ENCODE results near the gene HOXC5. TPM values are rescaled to one million over a fixed set of nuclear protein-coding genes. Genes with fewer than 3 reads are reported as not detected.

Gene HOXC5
- total RNA-seq, 5 donors from 2014 or later (not counting 1 experiment from before 2014, with no cell fraction given): not detected

- no peaks in the 10 kb centered on the region for H3K36me3 Mint-ChIP-seq
- Histone ChIP-seq H3K4me1 (ENCODE audit: control insufficient read depth in 1 of 2, extremely low read depth in 1 of 2, insufficient read depth in 2 of 2, low read length in 2 of 2) (peaks cover 0 to 22% of the 10 kb centered on the region in 2 experiments), H3K4me3 (ENCODE audit: control insufficient read depth in 1 of 2, extremely low read depth in 1 of 2, low read length in 1 of 2) (no peak overlapping the region), H3K9me3 (no peaks in the 10 kb centered on the region), H3K27ac (ENCODE audit: low read length) (no peak overlapping the region), H3K36me3 (ENCODE audit: control insufficient read depth in 2 of 2, extremely low read depth in 1 of 2, insufficient read depth in 1 of 2, low read length in 1 of 2) (no peaks in the 10 kb centered on the region), H3K27me3 (replicated peaks in 1 of 2; ENCODE audit: control insufficient read depth in 2 of 2, extremely low read depth in 1 of 2, insufficient read depth in 2 of 2, low read length in 1 of 2) (peaks cover 27 to 84% of the 10 kb centered on the region in 2 experiments)
- no peaks in the 10 kb centered on the region for H3K9me3 Mint-ChIP-seq
- ChIA-PET POLR2A (no interaction called here), CTCF (interaction anchor here in 1 of 2 donors (0.5 to 0.6 kb wide), 2 partner anchors 15 to 17 kb away, joined by 3 read pairs; partner anchors contain the start of gene HOXC8)
- WGBS (ENCODE audit: insufficient coverage): 30% methylated on average over 5 of the region's 7 CpGs
- ATAC-seq (replicated peaks in 1 of 4) (no peak), DNase-seq (no peak)
- peaks cover 77 to 86% of the 10 kb centered on the region in 2 donors for H3K27me3 Mint-ChIP-seq
- no peak overlapping the region for H3K27ac Mint-ChIP-seq
- H3K4me1 Mint-ChIP-seq: peaks cover 16 to 25% (median 17%) of the 10 kb centered on the region in 3 donors
- no peak overlapping the region for H3K4me3 Mint-ChIP-seq
Measured at GRCh38 chr12:54025499-54026405, 7.1 kb upstream of the HOXC5 start.

GRCh38 chr12:54026640-54027441, 6.0 kb upstream of the HOXC5 start:
- H3K27me3 ChIP-seq (replicated peaks in 1 of 2; ENCODE audit: control insufficient read depth in 2 of 2, extremely low read depth in 1 of 2, insufficient read depth in 2 of 2, low read length in 1 of 2): peaks cover 29 to 84% of the 10 kb centered on the region in 2 experiments
- no peak overlapping the region for H3K27ac ChIP-seq (ENCODE audit: low read length)
- H3K4me1 Mint-ChIP-seq: peaks cover 16 to 25% (median 20%) of the 10 kb centered on the region in 3 donors
- CTCF ChIA-PET: interaction anchor here (0.5 to 1.1 kb wide), 7 partner anchors 9 to 169 kb away, joined by 3 to 5 read pairs (median 4); no protein-coding TSS in a partner anchor
- peaks cover 0 to 30% of the 10 kb centered on the region in 2 experiments for H3K4me1 ChIP-seq (ENCODE audit: control insufficient read depth in 1 of 2, extremely low read depth in 1 of 2, insufficient read depth in 2 of 2, low read length in 2 of 2)
- H3K9me3 ChIP-seq: no peaks in the 10 kb centered on the region
- peak overlapping the region in 1 of 2 donors; percentile 50 for H3K27ac Mint-ChIP-seq
- H3K4me3 ChIP-seq (ENCODE audit: control insufficient read depth in 1 of 2, extremely low read depth in 1 of 2, low read length in 1 of 2): no peak overlapping the region
- 17% methylated on average over 7 of the region's 22 CpGs for WGBS (ENCODE audit: insufficient coverage)
- no peaks in the 10 kb centered on the region for H3K36me3 ChIP-seq (ENCODE audit: control insufficient read depth in 2 of 2, extremely low read depth in 1 of 2, insufficient read depth in 1 of 2, low read length in 1 of 2)
- no peak for DNase-seq
- POLR2A ChIA-PET: interaction anchor here (0.6 to 0.7 kb wide), 2 partner anchors 125 to 989 kb away, joined by 3 to 5 read pairs; no protein-coding TSS in a partner anchor
- H3K4me3 Mint-ChIP-seq: peak overlapping the region in 1 of 3 donors; percentile 37
- H3K9me3 Mint-ChIP-seq: no peaks in the 10 kb centered on the region
- ATAC-seq (replicated peaks in 1 of 4): no peak
- peaks cover 76 to 86% of the 10 kb centered on the region in 2 donors for H3K27me3 Mint-ChIP-seq
- H3K36me3 Mint-ChIP-seq: no peaks in the 10 kb centered on the region

GRCh38 chr12:54027442-54027786, 5.4 kb upstream of the HOXC5 start:
- Histone ChIP-seq H3K9me3 (no peaks in the 10 kb centered on the region), H3K27me3 (replicated peaks in 1 of 2; ENCODE audit: control insufficient read depth in 2 of 2, extremely low read depth in 1 of 2, insufficient read depth in 2 of 2, low read length in 1 of 2) (peaks cover 34 to 87% of the 10 kb centered on the region in 2 experiments)
- peak overlapping the region in 1 of 3 donors; percentile 37 for H3K4me3 Mint-ChIP-seq

GRCh38 chr12:54028314-54029201, 4.3 kb upstream of the HOXC5 start, which contains the start of gene HOXC6:
Gene HOXC6 (plus strand): TSS chr12:54028440. CDS start chr12:54028522, 82 bp downstream.
- ChIA-PET POLR2A (interaction anchor here in 1 of 2 donors (0.6 kb wide), 1 partner anchor 163 kb away, joined by 6 read pairs; no protein-coding TSS in a partner anchor), CTCF (interaction anchor here (0.6 to 0.7 kb wide), 7 partner anchors 12 to 241 kb away, joined by 3 to 6 read pairs (median 3); no protein-coding TSS in a partner anchor)
- H3K4me3 Mint-ChIP-seq: peak within 1 kb of the TSS in 1 of 3 donors; percentile 37
- Histone ChIP-seq H3K27ac (ENCODE audit: low read length) (no peak within 1 kb of the TSS), H3K36me3 (ENCODE audit: control insufficient read depth in 2 of 2, extremely low read depth in 1 of 2, insufficient read depth in 1 of 2, low read length in 1 of 2) (no peaks in the 10 kb centered on the region), H3K9me3 (no peaks in the 10 kb centered on the region), H3K4me3 (ENCODE audit: control insufficient read depth in 1 of 2, extremely low read depth in 1 of 2, low read length in 1 of 2) (no peak within 1 kb of the TSS), H3K4me1 (ENCODE audit: control insufficient read depth in 1 of 2, extremely low read depth in 1 of 2, insufficient read depth in 2 of 2, low read length in 2 of 2) (peaks cover 0 to 43% of the 10 kb centered on the region in 2 experiments), H3K27me3 (replicated peaks in 1 of 2; ENCODE audit: control insufficient read depth in 2 of 2, extremely low read depth in 1 of 2, insufficient read depth in 2 of 2, low read length in 1 of 2) (peaks cover 35 to 91% of the 10 kb centered on the region in 2 experiments)
- peaks cover 24 to 39% (median 30%) of the 10 kb centered on the region in 3 donors for H3K4me1 Mint-ChIP-seq
- peak in 1 of 4 experiments; percentile 20 for ATAC-seq (replicated peaks in 1 of 4)
- H3K9me3 Mint-ChIP-seq: peaks cover 0 to 4% (median 4%) of the 10 kb centered on the region in 3 donors
- no peaks in the 10 kb centered on the region for H3K36me3 Mint-ChIP-seq
- H3K27ac Mint-ChIP-seq: peak within 1 kb of the TSS in 1 of 2 donors; percentile 50
- peak in 1 of 35 experiments; percentile 23 for DNase-seq
- peaks cover 77 to 86% of the 10 kb centered on the region in 2 donors for H3K27me3 Mint-ChIP-seq
- 10% methylated on average over 24 of the region's 36 CpGs for WGBS (ENCODE audit: insufficient coverage)

More at GRCh38 chr12:54027442-54027786, 5.4 kb upstream of the HOXC5 start:
- Mint-ChIP-seq H3K27me3 (peaks cover 78 to 86% of the 10 kb centered on the region in 2 donors), H3K4me1 (peaks cover 16 to 29% (median 23%) of the 10 kb centered on the region in 3 donors), H3K9me3 (no peaks in the 10 kb centered on the region), H3K36me3 (no peaks in the 10 kb centered on the region), H3K27ac (peak overlapping the region in 1 of 2 donors; percentile 50)
- Histone ChIP-seq H3K27ac (ENCODE audit: low read length) (no peak overlapping the region), H3K4me1 (ENCODE audit: control insufficient read depth in 1 of 2, extremely low read depth in 1 of 2, insufficient read depth in 2 of 2, low read length in 2 of 2) (peaks cover 0 to 31% of the 10 kb centered on the region in 2 experiments), H3K4me3 (ENCODE audit: control insufficient read depth in 1 of 2, extremely low read depth in 1 of 2, low read length in 1 of 2) (no peak overlapping the region), H3K36me3 (ENCODE audit: control insufficient read depth in 2 of 2, extremely low read depth in 1 of 2, insufficient read depth in 1 of 2, low read length in 1 of 2) (no peaks in the 10 kb centered on the region)
- ChIA-PET POLR2A (interaction anchor here in 1 of 2 donors (0.6 kb wide), 1 partner anchor 125 kb away, joined by 3 read pairs; no protein-coding TSS in a partner anchor), CTCF (interaction anchor here (0.6 to 1.1 kb wide), 4 partner anchors 108 to 168 kb away, joined by 3 to 5 read pairs (median 4); no protein-coding TSS in a partner anchor)
- ATAC-seq (replicated peaks in 1 of 4): no peak
- 46% methylated on average over 3 of the region's 3 CpGs for WGBS (ENCODE audit: insufficient coverage)
- no peak for DNase-seq

- Histone ChIP-seq H3K4me1 (ENCODE audit: control insufficient read depth in 1 of 2, extremely low read depth in 1 of 2, insufficient read depth in 2 of 2, low read length in 2 of 2) (peaks cover 0 to 55% of the 10 kb centered on the region in 2 experiments), H3K9me3 (no peaks in the 10 kb centered on the region), H3K27ac (ENCODE audit: low read length) (no peak overlapping the region), H3K27me3 (replicated peaks in 1 of 2; ENCODE audit: control insufficient read depth in 2 of 2, extremely low read depth in 1 of 2, insufficient read depth in 2 of 2, low read length in 1 of 2) (peaks cover 32 to 91% of the 10 kb centered on the region in 2 experiments), H3K4me3 (ENCODE audit: control insufficient read depth in 1 of 2, extremely low read depth in 1 of 2, low read length in 1 of 2) (no peak overlapping the region), H3K36me3 (ENCODE audit: control insufficient read depth in 2 of 2, extremely low read depth in 1 of 2, insufficient read depth in 1 of 2, low read length in 1 of 2) (no peaks in the 10 kb centered on the region)
- Mint-ChIP-seq H3K36me3 (no peaks in the 10 kb centered on the region), H3K27me3 (peaks cover 72 to 84% of the 10 kb centered on the region in 2 donors), H3K27ac (peak overlapping the region in 1 of 2 donors; percentile 39), H3K4me1 (peaks cover 29 to 46% (median 34%) of the 10 kb centered on the region in 3 donors), H3K4me3 (no peak overlapping the region), H3K9me3 (peaks cover 0 to 4% (median 4%) of the 10 kb centered on the region in 3 donors)
- DNase-seq: no peak
- POLR2A ChIA-PET: interaction anchor here in 1 of 2 donors (0.5 kb wide), 1 partner anchor 14 kb away, joined by 11 read pairs; no protein-coding TSS in a partner anchor
- ATAC-seq (replicated peaks in 1 of 4): no peak
- 24% methylated on average over 36 of the region's 53 CpGs for WGBS (ENCODE audit: insufficient coverage)
- CTCF ChIA-PET: interaction anchor here (0.6 to 0.9 kb wide), 2 partner anchors 171 to 673 kb away, joined by 3 to 7 read pairs; no protein-coding TSS in a partner anchor
Measured at GRCh38 chr12:54029529-54030441, 3.1 kb upstream of the HOXC5 start.

All from T-cell (primary cell).